CD14-positive monocyte (primary cell): ENCODE data around the gene RNF223. TPM values are rescaled to one million over a fixed set of nuclear protein-coding genes. Genes with fewer than 3 reads are reported as not detected.

ENCODE experiments used
- DNase-seq, 3 donors: peaks; one replicate each; pipeline ENCODE4 v3.0.0-alpha.2; 2011 to 2022
- H2AFZ ChIP-seq: 2 replicates; pipeline ENCODE4 v1.6.0; 2012; ENCODE audit warnings: mild to moderate bottlenecking, low read depth, low read length, inconsistent platforms; ENCODE audit not compliant: insufficient read depth, poor library complexity, severe bottlenecking
- H3K27ac ChIP-seq, 2 donors: 1 replicate in 1 of 2; 2 replicates in 1 of 2; pipeline ENCODE4 v1.5.1; 2012 to 2013; ENCODE audit warnings: low read length in 2 of 2, control low read depth in 1 of 2, inconsistent platforms in 1 of 2, low read depth in 1 of 2, mild to moderate bottlenecking in 1 of 2
- H3K27me3 ChIP-seq, 2 donors: one replicate each; pipeline versions ENCODE4 v1.6.0 to v1.6.1; 2011 to 2013; ENCODE audit warnings: low read length in 2 of 2; ENCODE audit not compliant: control insufficient read depth in 2 of 2, insufficient read depth in 2 of 2
- H3K36me3 ChIP-seq, 2 donors: replicated peaks in 1 of 2; 1 replicate in 1 of 2; 2 replicates in 1 of 2; pipeline versions ENCODE4 v1.5.1 to v1.6.1; 2012 to 2013; ENCODE audit warnings: low read length in 2 of 2, control low read depth in 1 of 2, inconsistent platforms in 1 of 2, mild to moderate bottlenecking in 1 of 2; ENCODE audit not compliant: insufficient read depth in 2 of 2, control insufficient read depth in 1 of 2
- H3K4me1 ChIP-seq, 2 donors: 1 replicate in 1 of 2; 2 replicates in 1 of 2; pipeline versions ENCODE4 v1.5.1 to v1.6.1; 2012 to 2013; ENCODE audit warnings: low read length in 2 of 2, control low read depth in 1 of 2, inconsistent platforms in 1 of 2, mild to moderate bottlenecking in 1 of 2, moderate library complexity in 1 of 2; ENCODE audit not compliant: insufficient read depth in 2 of 2, control insufficient read depth in 1 of 2
- H3K4me2 ChIP-seq: replicated peaks from 2 replicates; pipeline ENCODE3; 2012; ENCODE audit warnings: low read length, moderate library complexity, mild to moderate bottlenecking; ENCODE audit not compliant: poor library complexity, severe bottlenecking; ENCODE audit errors: extremely low read depth
- H3K4me3 ChIP-seq, 3 experiments: fragments of 200-600 bp in 1 of 3; sonication (generic) in 1 of 3; replicated peaks in 1 of 3; 1 replicate in 2 of 3; 2 replicates in 1 of 3; pipeline ENCODE4 v1.5.1; 2011 to 2013; ENCODE audit warnings: low read length in 3 of 3, mild to moderate bottlenecking in 3 of 3, control low read depth in 2 of 3, low read depth in 2 of 3, inconsistent platforms in 1 of 3, moderate library complexity in 1 of 3
- H3K79me2 ChIP-seq: 2 replicates; pipeline ENCODE4 v1.6.0; 2012; ENCODE audit warnings: mild to moderate bottlenecking, control low read depth, inconsistent platforms, low read length, moderate library complexity; ENCODE audit not compliant: insufficient read depth
- H3K9ac ChIP-seq: 2 replicates; pipeline ENCODE4 v1.6.0; 2017; ENCODE audit warnings: low read length, mild to moderate bottlenecking; ENCODE audit not compliant: insufficient read depth, poor library complexity, severe bottlenecking
- H3K9me3 ChIP-seq, 2 donors: replicated peaks in 1 of 2; 1 replicate in 1 of 2; 2 replicates in 1 of 2; pipeline versions ENCODE4 v1.5.1 to v1.6.1; 2012 to 2013; ENCODE audit warnings: low read length in 2 of 2, control low read depth in 1 of 2; ENCODE audit not compliant: control insufficient read depth in 1 of 2, insufficient read depth in 1 of 2
- H4K20me1 ChIP-seq: 2 replicates; pipeline ENCODE4 v1.6.0; 2012; ENCODE audit warnings: mild to moderate bottlenecking, low read length, control low read depth, moderate library complexity; ENCODE audit not compliant: insufficient read depth
- H3K27ac Mint-ChIP-seq, 7 donors: one replicate each; pipeline ENCODE4 v1.8.0; 2020; ENCODE audit warnings: mild to moderate bottlenecking in 7 of 7, mixed read lengths in 7 of 7, moderate library complexity in 6 of 7, inconsistent platforms in 2 of 7
- H3K27me3 Mint-ChIP-seq, 3 donors: one replicate each; pipeline ENCODE4 v1.8.0; 2021 to 2022; ENCODE audit warnings: low read depth in 3 of 3, mild to moderate bottlenecking in 3 of 3, mixed read lengths in 3 of 3, moderate library complexity in 3 of 3, inconsistent platforms in 1 of 3
- H3K36me3 Mint-ChIP-seq, 2 donors: one replicate each; pipeline ENCODE4 v1.8.0; 2020; ENCODE audit warnings: mixed read lengths in 2 of 2, inconsistent platforms in 1 of 2, mild to moderate bottlenecking in 1 of 2
- H3K4me1 Mint-ChIP-seq: one replicate; pipeline ENCODE4 v1.8.0; 2020; ENCODE audit warnings: mild to moderate bottlenecking, mixed read lengths
- H3K4me3 Mint-ChIP-seq, 2 donors: one replicate each; pipeline ENCODE4 v1.8.0; 2020; ENCODE audit warnings: mild to moderate bottlenecking in 2 of 2, mixed read lengths in 2 of 2, moderate library complexity in 1 of 2
- H3K9me3 Mint-ChIP-seq, 7 donors: one replicate each; pipeline ENCODE4 v1.8.0; 2020 to 2022; ENCODE audit warnings: mixed read lengths in 7 of 7, mild to moderate bottlenecking in 6 of 7, moderate library complexity in 6 of 7, inconsistent platforms in 2 of 7
- CTCF ChIP-seq: fragments of 200-600 bp; IDR thresholded peaks from one replicate; pipeline ENCODE4 v1.8.0; 2022; ENCODE audit warnings: antibody characterized with exemption, mild to moderate bottlenecking
- WGBS: methylation state at CpG from one replicate; pipeline ENCODE4 v1.1.5; 2013; ENCODE audit warnings: missing lambda C conversion rate; ENCODE audit not compliant: insufficient coverage; 5-methylcytosine and 5-hydroxymethylcytosine counted together
- intact Hi-C, 2 donors: fragments of 100-400 bp; cut with micrococcal nuclease; formaldehyde crosslinking; loops; one replicate each; pipeline versions ENCODE4 v1.15.0 to v1.15.1; 2023
- polyA plus RNA-seq, 3 donors: library from polyadenylated mRNA; depleted of rRNA in 1 of 3; unstranded in 2 of 3; stranded (reverse) in 1 of 3; fragments of 300-500 nt in 2 of 3; fragments of >200 nt in 1 of 3; fragmentation: Illumina TruSeq in 2 of 3; gene quantifications; 1 replicate in 2 of 3; 2 replicates in 1 of 3; pipeline ENCODE4 v1.2.3, GENCODE V29; 2012 to 2021

The RNF223 gene
- polyA plus RNA-seq, 3 donors: not detected

GRCh38 chr1:1067860-1068516 is 6.1 kb downstream of the RNF223 start:
- Histone ChIP-seq H3K79me2 (no peaks in the 10 kb centered on the region), H2AFZ (peak overlapping the region; percentile 70), H3K4me1 (peaks cover 12 to 28% of the 10 kb centered on the region in 2 donors), H3K27me3 (peaks cover 0 to 35% of the 10 kb centered on the region in 2 donors), H3K27ac (no peak overlapping the region), H3K4me2 (peak overlapping the region; percentile 78), H4K20me1 (no peaks in the 10 kb centered on the region), H3K9me3 (peaks cover 0 to under 1% of the 10 kb centered on the region in 2 donors), H3K4me3 (peak overlapping the region in 1 of 3 experiments; percentile 85), H3K9ac (peak overlapping the region; percentile 61), H3K36me3 (no peaks in the 10 kb centered on the region)
- DNase-seq: no peak
- no peak for TF ChIP-seq CTCF
- intact Hi-C loops: loop anchor here in 1 of 2 donors (5.0 to 10.0 kb wide), 2 partner anchors 36 to 83 kb away; partner anchors contain the start of gene PERM1
- peaks cover 7% of the 10 kb centered on the region for H3K4me1 Mint-ChIP-seq
- no peaks in the 10 kb centered on the region for H3K36me3 Mint-ChIP-seq
- peaks cover 0 to 4% (median 0%) of the 10 kb centered on the region in 7 donors for H3K9me3 Mint-ChIP-seq
- peaks cover 28 to 68% (median 42%) of the 10 kb centered on the region in 3 donors for H3K27me3 Mint-ChIP-seq
- peak overlapping the region in 1 of 7 donors; percentile 53 for H3K27ac Mint-ChIP-seq
- WGBS: 48% methylated on average over 17 of the region's 32 CpGs
- peak overlapping the region; percentile 48 to 68 for H3K4me3 Mint-ChIP-seq

GRCh38 chr1:1067284-1067859 is 6.7 kb downstream of the RNF223 start:
- intact Hi-C loops: loop anchor here in 1 of 2 donors (5.0 to 10.0 kb wide), 2 partner anchors 35 to 83 kb away; partner anchors contain the start of gene PERM1
- no peak for DNase-seq
- peaks cover 34 to 71% (median 49%) of the 10 kb centered on the region in 3 donors for H3K27me3 Mint-ChIP-seq
- peaks cover 0 to 4% (median 0%) of the 10 kb centered on the region in 7 donors for H3K9me3 Mint-ChIP-seq
- H3K4me1 Mint-ChIP-seq: peaks cover 9% of the 10 kb centered on the region
- Histone ChIP-seq H4K20me1 (no peaks in the 10 kb centered on the region), H3K27ac (no peak overlapping the region), H3K79me2 (no peaks in the 10 kb centered on the region), H3K36me3 (no peaks in the 10 kb centered on the region), H3K9me3 (peaks cover 0 to 3% of the 10 kb centered on the region in 2 donors), H3K9ac (no peak overlapping the region), H3K27me3 (peaks cover 0 to 41% of the 10 kb centered on the region in 2 donors), H2AFZ (no peak overlapping the region), H3K4me3 (no peak overlapping the region), H3K4me2 (no peak overlapping the region), H3K4me1 (peaks cover 16 to 28% of the 10 kb centered on the region in 2 donors)
- H3K36me3 Mint-ChIP-seq: no peaks in the 10 kb centered on the region
- H3K27ac Mint-ChIP-seq: peak overlapping the region in 1 of 7 donors; percentile 80
- peak overlapping the region in 1 of 2 donors; percentile 39 for H3K4me3 Mint-ChIP-seq
- TF ChIP-seq CTCF: no peak
- WGBS: 90% methylated on average over 53 of the region's 54 CpGs
